Right lobe of liver (tissue), 4 donors: ENCODE data around the gene AUH.

Experiments used
- CTCF ChIP-seq, 4 donors: fragments of 200-600 bp in 3 of 4; fragments of 450-650 bp in 1 of 4; IDR thresholded peaks; one replicate each; pipeline versions ENCODE4 v1.5.1 to v1.8.0; 2016 to 2022; ENCODE audit warnings: antibody characterized with exemption in 4 of 4, mild to moderate bottlenecking in 2 of 4
- POLR2A ChIP-seq: fragments of 450-650 bp; IDR thresholded peaks from one replicate; pipeline ENCODE4 v1.6.1; 2017; ENCODE audit warnings: antibody characterized with exemption, mild to moderate bottlenecking
- donor health status: DM: no; HTN: no; CAD: no.
- donor health status: DM: no; HTN: no; CAD: no.
- donor health status: DM: no; HTN: yes; CAD: no.

GRCh38 chr9:91192381-91193086, 169.2 kb downstream of the AUH start:
- TF ChIP-seq CTCF (IDR thresholded peaks at IDR 0.05) (no peak), POLR2A (no peak)
